ENCODE data around the gene COBL. TPM values are rescaled to one million over a fixed set of nuclear protein-coding genes. Genes with fewer than 3 reads are reported as not detected.

The COBL gene
- total and polyA plus RNA-seq, 12 donors, result 0.09 to 1.4 (median 0.53) TPM

- WGBS, 4 donors, result 76 to 84% (median 82%) methylated on average over 9 to 14 of the region's 14 CpGs
- no peak overlapping the region for H3K4me3 ChIP-seq
Measured at GRCh38 chr7:51043461-51043860, 273.1 kb downstream of the COBL start.

DNA sequence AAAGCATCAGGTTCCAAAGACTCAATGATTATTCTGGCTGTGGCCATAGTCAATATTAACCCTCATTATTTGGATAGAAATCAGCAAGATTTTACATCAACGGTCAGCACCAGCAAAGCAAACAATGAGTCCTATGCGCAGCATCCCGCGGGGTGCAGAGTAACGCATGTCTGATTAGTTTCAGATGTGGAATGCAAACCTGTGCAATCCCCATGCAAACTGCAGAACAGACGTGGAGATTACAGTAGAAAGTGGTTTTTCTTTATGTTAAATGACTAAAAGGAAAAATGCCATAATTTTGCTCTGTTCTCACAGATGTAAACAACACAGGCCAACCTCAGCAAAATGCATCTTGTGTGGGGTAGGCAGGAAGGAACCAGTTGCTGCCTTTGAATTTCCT, 275.8 kb downstream of the COBL start:
- DNase-seq, result no peak
- intact Hi-C loops (cut with DNase I), result no loop called here
- Histone ChIP-seq H3K27ac (no peak overlapping the region), H3K36me3 (replicated peaks in 1 of 2) (no peaks in the 10 kb centered on the region), H3K4me1 (replicated peaks in 1 of 2) (no peaks in the 10 kb centered on the region), H3K4me3 (no peak overlapping the region), H3K27me3 (no peaks in the 10 kb centered on the region), H3K9me3 (replicated peaks in 1 of 3) (no peaks in the 10 kb centered on the region)
- 50 to 67% (median 54%) methylated on average over 6 of the region's 6 CpGs for WGBS, 4 donors
- TF ChIP-seq POLR2A (IDR thresholded peaks at IDR 0.05) (no peak), CTCF (IDR thresholded peaks at IDR 0.05) (no peak)

More at GRCh38 chr7:51043461-51043860, 273.1 kb downstream of the COBL start:
- no peak overlapping the region for H3K27ac ChIP-seq
- no peak for DNase-seq
- no peaks in the 10 kb centered on the region for H3K27me3 ChIP-seq
- intact Hi-C loops (cut with DNase I), result no loop called here
- no peak for TF ChIP-seq POLR2A (IDR thresholded peaks at IDR 0.05)
- no peak for TF ChIP-seq CTCF (IDR thresholded peaks at IDR 0.05)
- H3K36me3 ChIP-seq (replicated peaks in 1 of 2), result no peaks in the 10 kb centered on the region
- H3K4me1 ChIP-seq (replicated peaks in 1 of 2), result no peaks in the 10 kb centered on the region
- no peaks in the 10 kb centered on the region for H3K9me3 ChIP-seq (replicated peaks in 1 of 3)

DNA sequence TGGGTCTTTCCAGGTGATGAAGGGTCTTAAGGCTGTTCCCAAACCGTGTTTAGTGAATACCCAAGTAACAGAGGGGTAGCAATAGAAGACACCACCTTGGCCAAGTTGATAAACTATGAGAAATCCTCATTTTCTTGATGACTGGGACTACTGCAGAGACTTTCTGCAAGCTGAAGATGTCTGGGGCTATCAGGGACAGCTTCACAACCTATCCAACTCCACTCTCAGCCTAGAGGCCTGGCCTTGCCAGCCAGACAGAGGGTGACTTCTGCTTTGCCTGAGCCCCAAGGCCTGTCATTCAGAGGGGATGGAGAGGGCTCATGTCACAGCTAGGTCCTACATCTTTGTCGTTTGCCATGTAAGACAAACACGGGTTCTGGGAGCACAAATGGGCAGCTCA, 278.0 kb downstream of the COBL start:
- Histone ChIP-seq H3K4me3 (no peak overlapping the region), H3K36me3 (replicated peaks in 1 of 2) (no peaks in the 10 kb centered on the region), H3K4me1 (replicated peaks in 1 of 2) (no peaks in the 10 kb centered on the region), H3K27me3 (no peaks in the 10 kb centered on the region), H3K9me3 (replicated peaks in 1 of 3) (no peaks in the 10 kb centered on the region), H3K27ac (no peak overlapping the region)
- WGBS, 4 donors, result 83 to 98% (median 84%) methylated on average over 3 of the region's 3 CpGs
- DNase-seq, result no peak
- TF ChIP-seq CTCF (IDR thresholded peaks at IDR 0.05) (no peak), POLR2A (IDR thresholded peaks at IDR 0.05) (no peak)
- intact Hi-C loops (cut with DNase I), result loop anchor here in 1 of 2 donors (10.0 kb wide), 1 partner anchor 196 kb away; no protein-coding TSS in a partner anchor

DNA sequence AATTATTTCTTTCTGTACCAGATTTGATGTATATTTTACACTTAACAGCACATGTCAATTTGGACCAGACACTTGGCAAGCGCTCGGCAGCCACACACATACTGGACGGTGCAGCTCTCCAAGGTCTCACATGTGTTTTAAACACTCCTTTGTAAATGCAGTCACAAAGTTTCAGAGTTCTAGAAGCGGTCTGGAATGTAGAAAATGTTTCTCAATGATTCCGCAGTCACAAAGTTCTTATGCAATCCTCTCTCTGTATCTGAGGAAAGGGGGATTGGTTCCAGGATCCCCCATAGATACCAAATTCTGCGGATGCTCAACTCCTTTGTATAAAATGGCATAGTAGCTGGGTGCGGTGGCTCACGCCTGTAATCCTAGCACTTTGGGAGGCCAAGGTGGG, 280.9 kb downstream of the COBL start:
- Histone ChIP-seq H3K27ac (no peak overlapping the region), H3K9me3 (replicated peaks in 1 of 3) (no peaks in the 10 kb centered on the region), H3K36me3 (replicated peaks in 1 of 2) (no peaks in the 10 kb centered on the region), H3K27me3 (no peaks in the 10 kb centered on the region), H3K4me1 (replicated peaks in 1 of 2) (no peaks in the 10 kb centered on the region), H3K4me3 (no peak overlapping the region)
- no peak for DNase-seq
- TF ChIP-seq POLR2A (IDR thresholded peaks at IDR 0.05) (no peak), CTCF (IDR thresholded peaks at IDR 0.05) (no peak)
- WGBS, 4 donors, result 77 to 84% (median 83%) methylated on average over 8 of the region's 8 CpGs
- intact Hi-C loops (cut with DNase I), result loop anchor here in 1 of 2 donors (10.0 kb wide), 1 partner anchor 199 kb away; no protein-coding TSS in a partner anchor

Data from adrenal gland (tissue), 12 donors.